Lung microvascular endothelial cell (primary cell): ENCODE data around the gene IRAG1. TPM values are rescaled to one million over a fixed set of nuclear protein-coding genes. Genes with fewer than 3 reads are reported as not detected.
"Not testable (repeated sequence)": the region's sequence is repeated elsewhere in the genome, so short reads cannot be mapped to it uniquely, and the experiment has no call there.

Experiments
- DNase-seq, 2 donors: peaks; one replicate each; pipeline versions ENCODE4 v3.0.0 to v3.0.0-alpha.2; 2010; ENCODE audit warnings: low read depth in 2 of 2
- total RNA-seq: library from RNA; depleted of rRNA; stranded (reverse); fragments of >200 nt; gene quantifications from 2 replicates; pipeline ENCODE4 v1.2.1, GENCODE V29; 2014

The IRAG1 gene
- total RNA-seq, 1 donor from 2014 or later = 0.79 TPM

DNA sequence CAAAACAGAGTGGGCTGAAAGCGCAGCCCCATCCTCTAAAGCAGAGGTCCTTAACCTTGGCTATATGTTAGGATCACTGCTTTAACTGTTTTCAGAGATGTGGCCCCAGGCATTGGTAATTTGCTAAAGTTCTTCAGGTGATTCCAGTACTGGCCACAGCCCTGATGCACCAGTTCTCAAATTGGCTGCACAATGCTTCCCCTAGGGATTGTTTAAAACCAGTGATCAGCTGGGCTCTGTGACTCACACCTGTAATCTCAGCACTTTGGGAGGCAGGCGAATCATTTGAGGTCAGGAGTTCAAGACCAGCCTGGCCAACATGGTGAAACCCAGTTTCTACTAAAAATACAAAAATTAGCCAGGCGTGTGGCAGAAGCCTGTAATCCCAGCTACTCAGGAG is 8.4 kb upstream of the IRAG1 start:
- no peak for DNase-seq

DNA sequence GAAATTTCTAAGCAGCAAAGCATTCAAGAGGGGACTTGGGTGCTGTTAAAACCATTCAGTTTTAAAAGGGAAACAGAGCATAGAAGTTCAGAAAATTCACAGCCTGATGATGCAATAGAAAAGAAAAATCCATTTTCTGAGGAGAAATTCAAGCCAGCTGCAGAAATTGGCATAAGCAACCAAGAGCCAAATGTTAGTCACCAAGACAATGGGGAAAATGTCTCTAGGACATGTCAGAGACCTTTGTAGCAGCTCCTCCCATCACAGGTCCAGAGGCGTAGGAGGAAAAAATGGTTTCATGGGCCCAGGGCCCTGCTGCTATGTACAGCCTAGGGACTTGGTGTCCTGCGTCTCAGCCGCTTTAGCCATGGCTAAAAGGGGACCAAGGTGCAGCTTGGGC is 5.5 kb upstream of the IRAG1 start:
- no peak for DNase-seq

DNA sequence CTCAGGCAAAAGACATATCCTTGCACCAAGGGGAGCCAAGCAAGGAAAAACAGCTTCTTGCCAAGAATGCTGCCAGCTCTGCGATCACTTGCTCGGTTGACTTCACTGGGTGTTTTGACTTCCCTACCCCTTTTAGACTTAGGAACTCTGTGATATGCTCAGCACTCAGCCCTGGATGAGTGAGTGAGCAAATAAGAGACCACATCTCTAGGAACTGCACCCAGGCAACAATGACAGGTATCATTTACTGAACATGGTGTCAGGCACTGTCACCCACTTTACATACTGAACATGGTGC is 3.7 kb upstream of the IRAG1 start:
- DNase-seq = no peak

- DNase-seq = no peak
Measured at GRCh38 chr11:10696468-10697322, 3.1 kb upstream of the IRAG1 start.

GRCh38 chr11:10695833-10696232 is 2.3 kb upstream of the IRAG1 start:
- DNase-seq = no peak

DNA sequence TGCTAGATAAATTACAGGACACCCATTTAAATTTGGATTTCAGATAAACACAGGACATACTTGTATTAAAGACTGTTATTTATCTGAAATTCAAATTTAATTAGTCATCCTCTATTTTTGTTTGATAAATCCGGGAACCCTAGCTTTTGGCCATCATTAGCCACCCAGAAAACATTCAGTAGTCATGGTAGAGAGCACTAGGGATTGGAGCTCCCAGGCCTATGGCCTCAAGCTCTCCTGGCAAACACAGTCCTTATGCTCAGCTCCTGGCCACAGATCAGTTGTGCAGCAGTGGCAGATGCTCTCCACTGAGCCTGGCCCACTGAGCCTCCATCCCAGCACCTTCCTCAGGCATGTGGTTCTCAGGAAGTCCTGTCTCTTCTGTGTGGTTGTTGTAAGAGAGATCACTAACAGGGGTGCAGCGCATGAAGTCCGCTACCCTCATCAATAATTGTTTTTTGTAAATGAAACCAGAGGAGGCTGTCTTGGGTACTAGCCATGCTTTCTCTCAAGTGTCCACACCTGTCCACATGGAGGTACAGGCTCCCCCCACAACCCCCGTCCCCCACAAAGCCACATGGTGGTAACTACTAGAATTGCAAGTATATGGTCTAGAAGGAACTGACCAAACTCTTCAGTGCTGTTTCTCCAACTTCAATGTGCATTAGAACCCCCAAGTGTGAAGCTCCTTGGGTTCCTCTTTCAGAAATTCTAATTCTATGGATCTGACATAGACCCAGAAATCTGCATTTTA is 1.1 kb upstream of the IRAG1 start:
- DNase-seq = no peak

DNA sequence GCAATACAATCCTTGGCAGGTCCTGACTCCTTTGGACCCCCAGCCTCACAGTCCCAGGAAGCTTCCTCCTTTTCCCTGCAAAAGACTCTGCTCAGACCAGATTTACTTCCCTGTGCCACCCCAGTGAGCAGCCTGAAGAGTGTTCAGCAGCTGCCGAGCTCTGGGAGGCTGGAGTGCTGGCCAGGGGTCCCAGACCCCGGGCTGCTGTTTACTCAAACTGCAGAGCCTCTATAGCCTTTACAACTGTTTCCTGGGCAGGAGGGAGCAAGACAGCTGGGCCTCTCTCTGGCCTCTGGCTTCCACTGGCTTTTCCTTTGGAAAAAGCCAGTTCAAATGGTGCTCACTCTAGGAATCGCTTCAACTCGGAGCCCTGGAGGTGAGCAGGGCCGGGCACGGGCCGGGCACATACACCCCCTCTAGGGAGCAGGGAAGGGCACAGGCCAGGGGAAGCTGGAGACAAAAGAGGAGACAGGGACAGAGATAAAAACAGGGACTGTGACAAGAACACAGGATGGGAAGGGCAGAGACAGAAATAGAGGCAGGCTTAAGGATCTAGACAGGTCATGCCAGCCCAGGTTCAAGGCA is 932 bp downstream of the IRAG1 start:
- no peak for DNase-seq

- no peak for DNase-seq
Measured at GRCh38 chr11:10688401-10688800, 5.2 kb downstream of the IRAG1 start.

- no peak for DNase-seq
Measured at GRCh38 chr11:10686311-10686710, 7.2 kb downstream of the IRAG1 start.

DNA sequence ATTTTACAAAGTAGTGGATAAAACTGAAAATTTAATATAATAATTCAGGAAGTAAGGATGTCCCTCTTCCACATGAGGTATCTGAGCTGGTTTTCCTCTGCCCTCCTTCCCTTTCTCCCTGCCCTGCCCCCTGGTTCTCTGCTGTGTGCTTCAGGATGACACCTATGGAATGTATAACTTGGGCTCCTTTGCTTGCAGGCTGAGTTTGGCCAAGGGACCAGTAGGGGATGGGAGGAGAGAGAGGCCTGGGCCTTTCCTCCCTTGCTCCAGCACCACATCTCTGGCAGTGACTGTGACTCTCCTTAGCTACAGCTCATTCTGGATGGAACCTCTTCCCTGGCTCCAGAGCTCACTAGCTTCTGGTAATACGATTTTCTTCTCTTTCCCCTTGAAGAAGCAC is 10.1 kb downstream of the IRAG1 start:
- no peak for DNase-seq

DNA sequence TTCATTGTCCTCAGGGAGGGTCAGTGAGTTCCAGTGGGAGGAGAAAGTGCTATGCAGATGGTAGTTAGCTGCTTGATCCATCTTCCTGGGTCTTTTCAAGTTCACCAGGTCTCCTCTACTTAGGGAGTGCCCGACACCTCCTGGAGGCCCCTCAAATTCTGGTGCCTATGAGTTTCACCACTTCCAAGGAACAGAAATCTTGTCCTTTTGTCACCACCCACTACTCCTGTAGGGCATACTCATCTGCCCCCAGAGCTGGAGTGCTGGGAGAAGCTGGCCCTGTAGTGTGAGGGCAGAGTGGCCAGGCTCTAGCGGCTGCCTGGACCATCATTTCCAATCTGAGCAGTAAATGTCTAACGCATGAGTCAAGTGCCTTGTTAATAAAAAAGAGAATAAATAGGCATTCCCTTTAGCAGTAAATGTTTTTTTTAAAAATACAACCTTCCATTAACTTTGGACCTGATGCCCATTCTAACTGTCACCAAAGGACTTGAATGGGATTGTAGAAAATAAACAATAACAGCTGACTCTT is 12.5 kb downstream of the IRAG1 start:
- DNase-seq = no peak

DNA sequence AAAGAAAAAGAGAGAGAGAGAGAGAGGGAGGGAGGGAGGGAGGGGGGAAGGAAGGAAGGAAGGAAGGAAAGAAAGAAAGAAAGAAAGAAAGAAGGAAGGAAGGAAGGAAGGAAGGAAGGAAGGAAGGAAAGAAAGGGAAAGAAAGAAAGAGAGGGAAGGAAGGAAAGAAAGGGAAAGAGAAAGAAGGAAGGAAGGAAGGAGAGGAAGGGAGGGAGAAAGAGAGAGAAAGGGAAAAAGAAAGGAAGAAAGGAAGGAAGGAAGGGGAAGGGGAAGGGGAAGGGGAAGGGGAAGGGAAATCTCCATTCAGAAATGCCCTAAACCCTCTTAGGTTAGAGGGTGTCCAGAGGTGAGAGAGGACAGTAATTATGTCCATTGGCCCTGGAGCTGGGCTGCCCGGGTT is 13.3 kb downstream of the IRAG1 start:
- DNase-seq = not testable (repeated sequence)

- no peak for DNase-seq
Measured at GRCh38 chr11:10679644-10680043, 13.9 kb downstream of the IRAG1 start.

GRCh38 chr11:10678101-10678500 is 15.5 kb downstream of the IRAG1 start:
- DNase-seq = no peak

DNA sequence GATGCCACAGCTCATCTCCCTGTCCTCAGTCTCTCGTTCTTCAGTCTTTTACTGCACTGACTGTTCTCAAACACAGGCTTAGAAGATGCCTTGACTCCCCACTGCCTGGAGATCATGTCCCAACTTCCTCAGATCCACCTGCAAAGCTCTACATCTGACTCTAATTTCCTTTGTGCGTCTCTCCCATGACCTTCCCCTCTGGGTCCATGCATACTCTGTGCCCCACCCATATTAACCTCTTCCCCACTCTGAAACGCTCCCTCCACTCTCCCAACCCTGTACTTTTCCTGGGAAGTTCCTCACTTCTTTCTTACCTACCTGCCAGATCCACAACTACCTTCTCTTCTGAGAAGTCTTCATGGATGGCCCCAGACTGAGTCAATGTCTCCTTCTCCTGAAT is 16.6 kb downstream of the IRAG1 start:
- no peak for DNase-seq

DNA sequence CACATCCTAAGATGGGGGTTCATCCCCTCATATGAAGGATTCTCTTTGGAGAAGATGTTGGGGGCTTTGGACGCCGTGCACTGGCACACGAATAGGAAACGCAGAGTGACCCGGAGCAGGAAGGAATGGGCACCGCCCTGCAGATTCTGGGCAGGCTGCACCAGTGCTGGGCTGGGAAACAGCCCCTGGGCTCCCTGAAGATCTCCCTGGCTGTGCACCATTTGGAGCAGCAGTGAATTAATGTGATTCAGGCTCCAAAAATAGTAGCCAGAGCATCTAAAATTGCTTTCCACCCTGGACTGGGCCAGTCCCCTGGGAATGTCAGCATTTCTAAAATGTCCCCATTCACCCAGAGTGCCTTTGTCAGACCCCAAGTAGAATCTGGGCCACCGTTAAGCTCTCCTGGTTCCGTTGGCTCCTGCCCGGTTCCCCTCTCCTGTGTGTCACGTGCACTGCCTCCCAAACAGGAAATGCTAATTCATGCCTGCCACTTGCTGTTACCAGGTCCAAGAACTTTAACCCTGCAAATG is 18.6 kb downstream of the IRAG1 start:
- DNase-seq = no peak

- DNase-seq = no peak
Measured at GRCh38 chr11:10674440-10674855, 19.1 kb downstream of the IRAG1 start.

- DNase-seq = no peak
Measured at GRCh38 chr11:10673501-10674062, 20.0 kb downstream of the IRAG1 start.

DNA sequence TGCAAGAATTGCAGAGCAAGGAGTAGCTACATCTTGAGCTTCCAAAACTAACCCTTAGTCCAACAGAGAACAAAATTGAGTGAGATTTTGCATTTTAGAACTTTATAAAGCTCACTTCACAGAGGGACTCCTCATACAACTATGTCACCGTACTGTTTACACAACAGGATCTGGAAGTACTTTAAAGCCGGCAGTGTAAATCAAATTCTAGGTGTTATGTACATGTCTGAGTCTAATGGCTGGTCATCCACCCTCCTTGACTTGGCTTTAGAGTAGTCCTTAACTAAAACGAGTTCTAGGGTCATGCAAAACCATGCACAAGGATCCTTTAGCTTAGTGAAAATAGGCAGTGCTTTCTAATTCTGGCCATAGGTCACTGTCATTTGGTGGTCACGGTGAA is 23.5 kb downstream of the IRAG1 start:
- no peak for DNase-seq

DNA sequence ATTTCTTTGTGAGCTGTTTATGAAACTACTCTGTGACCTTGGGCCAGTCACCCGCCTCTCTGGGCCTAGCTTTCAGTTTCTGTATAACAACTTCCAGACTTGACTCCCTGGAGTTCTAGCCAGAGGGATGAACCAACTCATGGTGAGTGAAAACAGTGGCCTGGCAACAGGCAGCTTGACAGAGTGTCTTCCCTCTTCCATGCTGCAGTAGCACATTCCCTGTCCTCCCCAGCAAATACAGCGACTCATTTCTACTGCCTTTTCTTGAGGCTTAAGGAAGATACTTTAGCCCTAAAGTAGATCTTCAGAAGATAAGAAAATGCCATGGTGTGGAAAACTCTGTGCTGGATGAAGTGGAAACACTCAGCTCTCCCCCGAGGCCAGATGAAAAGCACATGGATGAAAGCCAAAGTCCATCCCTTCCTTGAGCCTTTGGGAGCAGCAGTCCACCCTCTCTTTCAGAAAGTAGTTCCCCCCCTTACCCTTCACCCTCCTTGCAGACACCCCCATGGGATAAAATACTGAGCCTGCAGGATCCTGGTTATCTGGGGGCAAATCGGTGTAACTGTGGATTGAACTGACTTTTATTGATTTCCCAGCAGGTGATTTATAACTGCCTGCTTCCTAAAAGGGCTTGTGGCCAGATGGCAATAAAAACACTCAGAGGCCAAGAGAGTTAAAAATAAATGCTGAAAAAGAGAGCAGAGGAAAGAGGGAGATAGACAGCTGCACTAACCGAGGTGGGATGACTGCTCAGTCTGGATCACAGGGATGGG is 24.1 kb downstream of the IRAG1 start:
- peak in 1 of 2 donors; percentile 33 for DNase-seq

- no peak for DNase-seq
Measured at GRCh38 chr11:10667521-10667885, 26.1 kb downstream of the IRAG1 start.
